HepG2 (cell line): ENCODE measurements around the gene CGREF1. TPM values are rescaled to one million over a fixed set of nuclear protein-coding genes. Genes with fewer than 3 reads are reported as not detected.
A peak's percentile ranks its signal among the peaks of the same experiment; 100 is the strongest.

ENCODE experiments used
- ATF4 ChIP-seq, 2 experiments: fragments of 450-650 bp in 1 of 2; sonication (generic) in 1 of 2; formaldehyde crosslinking; IDR thresholded peaks; 2 replicates each; pipeline versions ENCODE4 v1.5.0 to v1.8.0; 2020 to 2022; ENCODE audit warnings: mild to moderate bottlenecking in 1 of 2, missing genetic modification reagents in 1 of 2
- CC2D1A ChIP-seq: sonication (generic); formaldehyde crosslinking; IDR thresholded peaks from 2 replicates; pipeline ENCODE4 v1.8.1; 2023; ENCODE audit warnings: mild to moderate bottlenecking, missing genetic modification reagents
- CEBPB ChIP-seq: IDR thresholded peaks from 2 replicates; pipeline ENCODE4 v1.6.1; 2011; ENCODE audit warnings: low read depth, low read length, improper control_type of control experiment, borderline replicate concordance
- CENPBD1 ChIP-seq: sonication (generic); formaldehyde crosslinking; IDR thresholded peaks from 2 replicates; pipeline ENCODE4 v1.8.0; 2022; ENCODE audit warnings: missing genetic modification reagents, low read depth, mild to moderate bottlenecking, borderline replicate concordance
- DNMT1 ChIP-seq: sonication (generic); formaldehyde crosslinking; IDR thresholded peaks from 2 replicates; pipeline ENCODE4 v1.5.1; 2020; ENCODE audit warnings: mild to moderate bottlenecking, missing genetic modification reagents
- ETV5 ChIP-seq: IDR thresholded peaks from 2 replicates; pipeline ENCODE4 v1.6.1; 2018; ENCODE audit warnings: missing biosample characterization, missing genetic modification reagents, inconsistent platforms, borderline replicate concordance
- GABPA ChIP-seq, 2 experiments: IDR thresholded peaks; 2 replicates each; pipeline ENCODE4 v1.6.1; 2011 to 2016; ENCODE audit warnings: low read depth in 2 of 2, low read length in 1 of 2, missing biosample characterization in 1 of 2, missing genetic modification characterization in 1 of 2
- JARID2 ChIP-seq: sonication (generic); formaldehyde crosslinking; IDR thresholded peaks from 2 replicates; pipeline ENCODE4 v1.8.1; 2023; ENCODE audit warnings: missing genetic modification reagents, inconsistent platforms; ENCODE audit not compliant: insufficient replicate concordance
- KLF16 ChIP-seq, 2 experiments: sonication (generic) in 1 of 2; formaldehyde crosslinking in 1 of 2; IDR thresholded peaks; 2 replicates each; pipeline versions ENCODE4 v1.6.1 to v1.8.0; 2016 to 2023; ENCODE audit warnings: missing genetic modification reagents in 2 of 2, missing compliant biosample characterization in 1 of 2
- MBNL3 ChIP-seq: fragments of 250-450 bp; sonication (Bioruptor Pico); conservative IDR thresholded peaks from 2 replicates; pipeline ENCODE4 v1.8.0; 2022; ENCODE audit warnings: mild to moderate bottlenecking, inconsistent platforms
- NCOA1 ChIP-seq: sonication (generic); formaldehyde crosslinking; IDR thresholded peaks from 2 replicates; pipeline ENCODE4 v1.9.0; 2021; ENCODE audit warnings: missing genetic modification reagents
- NPAS2 ChIP-seq: sonication (generic); formaldehyde crosslinking; IDR thresholded peaks from 2 replicates; pipeline ENCODE4 v1.8.0; 2022; ENCODE audit warnings: mild to moderate bottlenecking, missing genetic modification reagents, borderline replicate concordance
- NRL ChIP-seq: sonication (generic); formaldehyde crosslinking; IDR thresholded peaks from 2 replicates; pipeline ENCODE4 v1.5.0; 2020; ENCODE audit warnings: missing genetic modification reagents, mild to moderate bottlenecking, moderate library complexity, borderline replicate concordance
- ONECUT2 ChIP-seq: sonication (generic); formaldehyde crosslinking; IDR thresholded peaks from 2 replicates; pipeline ENCODE4 v1.4.0; 2020; ENCODE audit warnings: missing genetic modification reagents
- SNRNP70 ChIP-seq: fragments of 200-400 bp; formaldehyde crosslinking; IDR thresholded peaks from 2 replicates; pipeline ENCODE4 v1.6.1; 2017; ENCODE audit warnings: mild to moderate bottlenecking, low read depth, low read length, moderate library complexity
- STAG1 ChIP-seq: sonication (generic); formaldehyde crosslinking; IDR thresholded peaks from 2 replicates; pipeline ENCODE4 v1.4.0; 2020; ENCODE audit warnings: missing genetic modification reagents
- STAT6 ChIP-seq: sonication (generic); formaldehyde crosslinking; IDR thresholded peaks from 2 replicates; pipeline ENCODE4 v1.4.0; 2020; ENCODE audit warnings: missing genetic modification reagents, mild to moderate bottlenecking, borderline replicate concordance
- TCF7L2 ChIP-seq: IDR thresholded peaks from 2 replicates; pipeline ENCODE4 v1.6.1; 2011; ENCODE audit warnings: mild to moderate bottlenecking, low read depth, low read length, moderate library complexity
- ZC3H13 ChIP-seq: sonication (generic); formaldehyde crosslinking; IDR thresholded peaks from 2 replicates; pipeline ENCODE4 v1.8.1; 2023; ENCODE audit warnings: mild to moderate bottlenecking, missing genetic modification reagents, moderate library complexity
- ZFP36 ChIP-seq: fragments of 150-350 bp; IDR thresholded peaks from 2 replicates; pipeline ENCODE4 v1.6.1; 2018; ENCODE audit warnings: borderline replicate concordance, low read length, low read depth; ENCODE audit not compliant: partially characterized antibody
- ZMAT5 ChIP-seq: sonication (generic); formaldehyde crosslinking; IDR thresholded peaks from 2 replicates; pipeline ENCODE4 v1.5.0; 2020; ENCODE audit warnings: mild to moderate bottlenecking, low read depth, missing genetic modification reagents, borderline replicate concordance
- ZNF543 ChIP-seq: sonication (generic); formaldehyde crosslinking; IDR thresholded peaks from 2 replicates; pipeline ENCODE4 v1.4.0; 2020; ENCODE audit warnings: mild to moderate bottlenecking, missing genetic modification reagents
- ZNF550 ChIP-seq: sonication (generic); formaldehyde crosslinking; IDR thresholded peaks from 2 replicates; pipeline ENCODE4 v1.4.0; 2020; ENCODE audit warnings: mild to moderate bottlenecking, missing genetic modification reagents, borderline replicate concordance
- ZNF746 ChIP-seq: sonication (generic); formaldehyde crosslinking; IDR thresholded peaks from 2 replicates; pipeline ENCODE4 v1.8.0; 2022; ENCODE audit warnings: mild to moderate bottlenecking, missing genetic modification reagents
- polyA plus RNA-seq, 8 experiments: library from polyadenylated mRNA; depleted of rRNA in 3 of 8; stranded (reverse) in 7 of 8; unstranded in 1 of 8; fragments of >200 nt; fragmentation: Illumina TruSeq in 4 of 8; extraction: Trizol in 4 of 8; gene quantifications; 2 replicates each; pipeline versions ENCODE4 v1.2.1 to v1.2.3, GENCODE V29; 2011 to 2016; ENCODE audit warnings: low read depth in 4 of 8, missing spikeins in 1 of 8, mixed read lengths in 1 of 8; ENCODE audit not compliant: insufficient read depth in 1 of 8
- total RNA-seq, 5 experiments: library from RNA; depleted of rRNA; stranded (reverse); fragments of >200 nt; fragmentation: Illumina TruSeq; extraction: Trizol; gene quantifications; 2 replicates each; pipeline ENCODE4 v1.2.3, GENCODE V29; 2016; ENCODE audit warnings: low read depth in 1 of 5

CGREF1 gene
- total and polyA plus RNA-seq, 2 of the 13 experiments (the other 11 are each of a cell fraction or from before 2014, with no cell fraction given) = 13.9 to 23.4 TPM

GRCh38 chr2:27050996-27051901 lies 67.7 kb downstream of the CGREF1 start, which contains the start of gene AGBL5 (continued):
- no peak for TF ChIP-seq CENPBD1 (CRISPR knock-in tag)
- peak; percentile 98; the same call in 1 of the 2 replicates for TF ChIP-seq STAT6 (CRISPR knock-in tag)
- TF ChIP-seq KLF16 (CRISPR knock-in tag; IDR thresholded peaks at IDR 0.05) = peak; percentile 79 to 82; a peak in 3 of 4 replicates
- TF ChIP-seq GABPA (IDR thresholded peaks at IDR 0.05; ENCODE audit: low read depth, low read length) = no peak; the same call in 1 of the 2 replicates
- TF ChIP-seq GABPA (CRISPR knock-in tag; IDR thresholded peaks at IDR 0.05; ENCODE audit: low read depth) = peak; percentile 76
- peak; percentile 77 for TF ChIP-seq ONECUT2 (CRISPR knock-in tag)
- TF ChIP-seq ZNF543 (CRISPR knock-in tag) = no peak; the same call in none of the 2 replicates
- TF ChIP-seq ZFP36 = no peak
- peak; percentile 59 for TF ChIP-seq ZC3H13 (CRISPR knock-in tag)
- TF ChIP-seq ZNF550 = 0 out of 2 replicates have a peak, but pooled peaks have one; percentile 47
- peak; percentile 31 for TF ChIP-seq STAG1 (CRISPR knock-in tag)
- peak; percentile 89 for TF ChIP-seq ETV5 (CRISPR knock-in tag)
- TF ChIP-seq CC2D1A (CRISPR knock-in tag) = peak; percentile 99; the same call in 1 of the 2 replicates
- peak; percentile 76 for TF ChIP-seq ZNF746 (CRISPR knock-in tag)
- no peak for TF ChIP-seq NPAS2 (CRISPR knock-in tag)
- TF ChIP-seq DNMT1 (CRISPR knock-in tag) = no peak
- no peak for TF ChIP-seq TCF7L2
- TF ChIP-seq CEBPB = no peak
- no peak for TF ChIP-seq MBNL3
- no peak for TF ChIP-seq ZMAT5 (CRISPR knock-in tag)
- TF ChIP-seq ATF4 (CRISPR knock-in tag; IDR thresholded peaks at IDR 0.05) = peak in 1 of 2 experiments; percentile 78; a peak in 2 of 4 replicates
- peak; percentile 79 for TF ChIP-seq JARID2 (CRISPR knock-in tag)
- TF ChIP-seq NCOA1 = peak; percentile 94; the same call in 1 of the 2 replicates
- TF ChIP-seq SNRNP70 = no peak
- peak; percentile 99 for TF ChIP-seq NRL
